OCI-LY1 (cell line): ENCODE measurements around the gene SPINT1.

ENCODE experiments used
- H2AFZ ChIP-seq: fragments of 200-600 bp; sonication (generic), shearing (Covaris generic); 2 replicates; pipeline ENCODE4 v1.6.0; 2014; ENCODE audit warnings: antibody characterized with exemption, mild to moderate bottlenecking, low read length
- H3F3A ChIP-seq: fragments of 200-600 bp; sonication (generic), shearing (Covaris generic); 2 replicates; pipeline ENCODE4 v1.6.0; 2014; ENCODE audit warnings: mild to moderate bottlenecking, antibody characterized with exemption, low read length, moderate library complexity; ENCODE audit not compliant: insufficient read depth
- H3K27ac ChIP-seq: fragments of 200-600 bp; sonication (generic); 2 replicates; pipeline ENCODE4 v1.5.1; 2014; ENCODE audit warnings: low read length, mixed run types, mild to moderate bottlenecking, low read depth; ENCODE audit not compliant: poor library complexity, severe bottlenecking
- H3K27me3 ChIP-seq: fragments of 200-600 bp; sonication (generic); 2 replicates; pipeline ENCODE4 v1.6.0; 2014; ENCODE audit warnings: antibody characterized with exemption, mild to moderate bottlenecking, low read length, moderate library complexity; ENCODE audit not compliant: insufficient read depth
- H3K36me3 ChIP-seq: fragments of 200-600 bp; sonication (generic); 2 replicates; pipeline ENCODE4 v1.6.1; 2014; ENCODE audit warnings: mild to moderate bottlenecking, antibody characterized with exemption, low read length, moderate library complexity, mixed read lengths; ENCODE audit not compliant: insufficient read depth
- H3K4me1 ChIP-seq: fragments of 200-600 bp; sonication (generic); 2 replicates; pipeline ENCODE4 v1.5.1; 2014; ENCODE audit warnings: mild to moderate bottlenecking, low read length, moderate library complexity; ENCODE audit not compliant: insufficient read depth, severe bottlenecking
- H3K4me2 ChIP-seq: fragments of 200-600 bp; sonication (generic), shearing (Covaris generic); 2 replicates; pipeline ENCODE4 v1.6.1; 2014; ENCODE audit warnings: low read length
- H3K4me3 ChIP-seq: fragments of 200-600 bp; sonication (generic); 2 replicates; pipeline ENCODE4 v1.5.1; 2014; ENCODE audit warnings: low read length, low read depth, mild to moderate bottlenecking, mixed read lengths; ENCODE audit not compliant: poor library complexity, severe bottlenecking
- H3K79me2 ChIP-seq: fragments of 200-600 bp; shearing (Covaris generic); 2 replicates; pipeline ENCODE4 v1.6.1; 2016; ENCODE audit warnings: mixed run types, low read length, mixed read lengths; ENCODE audit not compliant: insufficient read depth
- H3K9ac ChIP-seq: fragments of 200-600 bp; sonication (generic), shearing (Covaris generic); 2 replicates; pipeline ENCODE4 v1.6.1; 2014; ENCODE audit warnings: mild to moderate bottlenecking, low read length, mixed read lengths
- H3K9me2 ChIP-seq: fragments of 200-600 bp; sonication (generic), shearing (Covaris generic); 2 replicates; pipeline ENCODE4 v1.6.1; 2014; ENCODE audit warnings: low read depth, mild to moderate bottlenecking, low read length, mixed read lengths
- H3K9me3 ChIP-seq: fragments of 200-600 bp; shearing (Covaris generic); 2 replicates; pipeline ENCODE4 v1.6.1; 2014; ENCODE audit warnings: low read length, mixed read lengths
- H4K20me1 ChIP-seq: fragments of 200-600 bp; sonication (generic), shearing (Covaris generic); 2 replicates; pipeline ENCODE4 v1.6.0; 2016; ENCODE audit warnings: mild to moderate bottlenecking, low read length; ENCODE audit not compliant: insufficient read depth
- EZH2 ChIP-seq: fragments of 200-600 bp; sonication (generic), shearing (Covaris generic); IDR thresholded peaks from 2 replicates; pipeline ENCODE4 v1.8.0; 2017; ENCODE audit warnings: borderline replicate concordance, mixed run types, mild to moderate bottlenecking, antibody characterized with exemption, low read length, moderate library complexity, mixed read lengths
- TF ChIP-seq, protein P1 (sequence below): fragments of 200-600 bp; sonication (generic), shearing (Covaris generic); IDR thresholded peaks from 2 replicates; pipeline ENCODE4 v1.5.1; 2017; ENCODE audit warnings: mild to moderate bottlenecking, antibody characterized with exemption, low read length, moderate library complexity, mixed read lengths

SPINT1 gene

GRCh38 chr15:40877694-40878093, 33.8 kb downstream of the SPINT1 start:
- H3K27ac ChIP-seq: no peak overlapping the region
- H3F3A ChIP-seq: no peaks in the 10 kb centered on the region
- no peaks in the 10 kb centered on the region for H3K9me3 ChIP-seq
- no peak overlapping the region for H3K4me2 ChIP-seq
- peaks cover 20% of the 10 kb centered on the region for H3K4me1 ChIP-seq
- no peaks in the 10 kb centered on the region for H3K27me3 ChIP-seq
- H3K36me3 ChIP-seq: no peaks in the 10 kb centered on the region
- H2AFZ ChIP-seq: no peak overlapping the region
- no peak overlapping the region for H3K9ac ChIP-seq
- TF ChIP-seq, protein P1, sequence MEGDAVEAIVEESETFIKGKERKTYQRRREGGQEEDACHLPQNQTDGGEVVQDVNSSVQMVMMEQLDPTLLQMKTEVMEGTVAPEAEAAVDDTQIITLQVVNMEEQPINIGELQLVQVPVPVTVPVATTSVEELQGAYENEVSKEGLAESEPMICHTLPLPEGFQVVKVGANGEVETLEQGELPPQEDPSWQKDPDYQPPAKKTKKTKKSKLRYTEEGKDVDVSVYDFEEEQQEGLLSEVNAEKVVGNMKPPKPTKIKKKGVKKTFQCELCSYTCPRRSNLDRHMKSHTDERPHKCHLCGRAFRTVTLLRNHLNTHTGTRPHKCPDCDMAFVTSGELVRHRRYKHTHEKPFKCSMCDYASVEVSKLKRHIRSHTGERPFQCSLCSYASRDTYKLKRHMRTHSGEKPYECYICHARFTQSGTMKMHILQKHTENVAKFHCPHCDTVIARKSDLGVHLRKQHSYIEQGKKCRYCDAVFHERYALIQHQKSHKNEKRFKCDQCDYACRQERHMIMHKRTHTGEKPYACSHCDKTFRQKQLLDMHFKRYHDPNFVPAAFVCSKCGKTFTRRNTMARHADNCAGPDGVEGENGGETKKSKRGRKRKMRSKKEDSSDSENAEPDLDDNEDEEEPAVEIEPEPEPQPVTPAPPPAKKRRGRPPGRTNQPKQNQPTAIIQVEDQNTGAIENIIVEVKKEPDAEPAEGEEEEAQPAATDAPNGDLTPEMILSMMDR: no peak
- no peak for TF ChIP-seq EZH2
- no peak overlapping the region for H3K4me3 ChIP-seq
- no peaks in the 10 kb centered on the region for H3K79me2 ChIP-seq
- no peaks in the 10 kb centered on the region for H4K20me1 ChIP-seq
- H3K9me2 ChIP-seq: no peaks in the 10 kb centered on the region

DNA sequence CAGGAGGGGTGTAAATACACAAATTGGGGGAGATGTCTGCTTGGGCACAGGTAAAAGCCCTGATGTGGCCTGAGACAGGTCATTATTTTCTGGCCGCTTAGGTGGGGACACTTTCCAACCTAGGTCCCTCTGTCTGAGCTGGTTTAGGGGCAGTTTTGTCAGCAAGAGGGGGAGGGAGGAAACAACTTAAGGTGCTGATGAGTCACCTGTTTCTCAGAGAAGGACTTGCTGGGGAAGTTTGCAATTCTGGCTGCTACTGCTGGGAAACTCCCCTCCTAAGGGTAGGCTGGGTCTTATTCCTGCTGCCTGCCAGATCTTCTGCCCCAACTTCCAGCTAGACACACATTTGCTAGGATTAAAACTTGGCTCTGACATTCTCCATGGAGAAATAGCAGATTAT, 34.9 kb downstream of the SPINT1 start:
- H3K79me2 ChIP-seq: no peaks in the 10 kb centered on the region
- H3K36me3 ChIP-seq: no peaks in the 10 kb centered on the region
- H3K9me2 ChIP-seq: no peaks in the 10 kb centered on the region
- no peak overlapping the region for H3K27ac ChIP-seq
- H3F3A ChIP-seq: no peaks in the 10 kb centered on the region
- no peaks in the 10 kb centered on the region for H3K9me3 ChIP-seq
- H3K9ac ChIP-seq: no peak overlapping the region
- H3K4me1 ChIP-seq: peaks cover 9% of the 10 kb centered on the region
- no peak overlapping the region for H2AFZ ChIP-seq
- no peak for TF ChIP-seq EZH2
- H3K27me3 ChIP-seq: no peaks in the 10 kb centered on the region
- no peak overlapping the region for H3K4me3 ChIP-seq
- H3K4me2 ChIP-seq: no peak overlapping the region
- H4K20me1 ChIP-seq: no peaks in the 10 kb centered on the region

DNA sequence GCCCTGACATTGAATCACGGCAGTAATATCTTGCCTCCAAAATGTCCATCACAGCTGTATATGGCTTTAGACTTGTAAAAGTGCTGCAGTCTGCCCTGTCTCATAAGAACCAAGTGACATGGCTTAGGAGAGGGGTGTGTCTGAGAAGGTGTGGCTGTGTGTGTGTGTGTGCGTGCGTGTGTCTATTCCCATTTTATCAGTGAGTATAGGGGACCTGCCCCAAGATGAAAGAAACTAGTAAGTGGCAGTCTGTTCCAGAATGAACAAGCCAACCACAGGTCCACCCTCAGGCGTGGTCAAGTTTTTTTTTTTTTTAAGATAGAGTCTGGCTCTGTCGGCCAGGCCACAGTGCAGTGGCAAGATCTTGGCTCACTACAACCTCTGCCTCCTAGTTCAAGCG, 35.8 kb downstream of the SPINT1 start:
- H3K4me3 ChIP-seq: no peak overlapping the region
- H3K9ac ChIP-seq: no peak overlapping the region
- no peaks in the 10 kb centered on the region for H3K79me2 ChIP-seq
- no peaks in the 10 kb centered on the region for H3K9me3 ChIP-seq
- no peaks in the 10 kb centered on the region for H3K36me3 ChIP-seq
- no peak overlapping the region for H3K4me2 ChIP-seq
- no peaks in the 10 kb centered on the region for H3F3A ChIP-seq
- no peak overlapping the region for H3K27ac ChIP-seq
- H3K9me2 ChIP-seq: no peaks in the 10 kb centered on the region
- peaks cover under 1% of the 10 kb centered on the region for H3K4me1 ChIP-seq
- no peaks in the 10 kb centered on the region for H4K20me1 ChIP-seq
- H3K27me3 ChIP-seq: no peaks in the 10 kb centered on the region
- no peak for TF ChIP-seq EZH2
- TF ChIP-seq, protein P1: no peak
- H2AFZ ChIP-seq: no peak overlapping the region

DNA sequence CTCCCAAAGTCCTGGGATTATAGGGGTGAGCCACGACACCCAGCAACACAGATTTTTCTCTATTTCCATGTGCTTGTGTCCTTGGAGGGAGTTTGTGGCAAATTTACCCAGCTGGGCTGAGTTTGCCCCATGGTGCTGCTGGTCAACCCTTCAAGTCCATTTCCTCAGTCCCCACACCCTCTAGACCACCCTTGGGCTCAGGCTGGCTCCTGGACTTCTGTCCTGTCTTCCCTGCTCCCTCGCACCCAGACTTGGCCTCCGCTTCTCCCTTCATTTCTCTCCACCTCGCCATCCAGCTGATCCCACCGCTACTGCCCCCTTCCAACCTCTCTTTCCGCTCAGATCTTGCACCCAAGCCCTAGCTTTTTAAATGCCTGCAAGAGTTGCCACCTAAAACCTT, 37.5 kb downstream of the SPINT1 start:
- no peaks in the 10 kb centered on the region for H3F3A ChIP-seq
- no peak overlapping the region for H2AFZ ChIP-seq
- no peaks in the 10 kb centered on the region for H3K9me3 ChIP-seq
- no peaks in the 10 kb centered on the region for H3K4me1 ChIP-seq
- no peak overlapping the region for H3K4me2 ChIP-seq
- no peak for TF ChIP-seq EZH2
- TF ChIP-seq, protein P1: no peak
- H3K27ac ChIP-seq: no peak overlapping the region
- H3K36me3 ChIP-seq: no peaks in the 10 kb centered on the region
- no peaks in the 10 kb centered on the region for H3K9me2 ChIP-seq
- no peak overlapping the region for H3K9ac ChIP-seq
- no peaks in the 10 kb centered on the region for H3K79me2 ChIP-seq
- no peak overlapping the region for H3K4me3 ChIP-seq
- no peaks in the 10 kb centered on the region for H3K27me3 ChIP-seq
- no peaks in the 10 kb centered on the region for H4K20me1 ChIP-seq
